ENCODE data around the gene ACSBG1. TPM values are rescaled to one million over a fixed set of nuclear protein-coding genes. Genes with fewer than 3 reads are reported as not detected.

The ACSBG1 gene
- total and polyA plus RNA-seq, 2 of the 8 experiments (the other 6 are each of a cell fraction or from before 2014, with no cell fraction given), result 5.4 to 7.1 TPM

DNA sequence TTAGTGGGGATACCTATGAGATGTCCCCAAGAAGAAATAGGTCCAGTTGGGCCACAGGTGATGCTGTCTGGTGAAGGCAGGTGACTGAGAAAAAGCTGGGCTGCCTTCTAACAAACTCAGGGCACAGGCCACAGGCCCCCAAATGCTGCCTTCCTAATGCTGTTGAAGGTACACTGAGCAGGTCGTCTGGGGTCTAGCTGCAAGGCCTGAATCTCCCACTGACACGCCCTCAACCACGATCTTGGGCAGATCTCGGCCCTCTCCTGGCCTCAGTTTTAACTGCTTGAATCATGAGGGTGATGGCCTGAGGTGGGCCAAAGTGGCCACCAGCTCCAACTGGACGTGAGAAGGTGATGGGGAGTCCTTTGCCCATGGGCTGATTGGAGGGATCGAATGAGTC is 2.1 kb upstream of the ACSBG1 start:
- DNase-seq (ENCODE audit: low read depth in 1 of 2, low spot score in 2 of 2) (no peak), FAIRE-seq (no peak)
- Histone ChIP-seq H4K91ac (replicated peaks; ENCODE audit: insufficient read length, low read length) (no peak overlapping the region), H3K36me3 (ENCODE audit: control insufficient read depth in 2 of 4, insufficient read depth in 4 of 4, low read length in 3 of 4) (no peaks in the 10 kb centered on the region), H3K4me2 (ENCODE audit: insufficient read depth in 1 of 2, low read depth in 2 of 2, low read length in 2 of 2) (no peak overlapping the region), H4K5ac (ENCODE audit: insufficient read length, low read depth, low read length) (no peak overlapping the region), H3K9me3 (ENCODE audit: insufficient read depth in 2 of 2, low read depth in 1 of 2, low read length in 1 of 2) (no peaks in the 10 kb centered on the region), H3K79me2 (ENCODE audit: control insufficient read depth in 1 of 2, insufficient read depth in 2 of 2, low read length in 2 of 2) (no peaks in the 10 kb centered on the region), H2BK120ac (replicated peaks; ENCODE audit: low read depth, low read length) (no peak overlapping the region), H3K4me1 (replicated peaks in 1 of 4; ENCODE audit: control insufficient read depth in 3 of 4, insufficient read depth in 4 of 4, low read length in 3 of 4) (peaks cover 6 to 16% (median 14%) of the 10 kb centered on the region in 4 experiments), H3K23ac (ENCODE audit: insufficient read length) (no peak overlapping the region), H2BK15ac (ENCODE audit: low read length) (no peak overlapping the region; the same call in 1 of the 2 replicates), H2BK12ac (ENCODE audit: low read depth, low read length) (no peak overlapping the region), H3K27ac (ENCODE audit: low read depth, low read length) (no peak overlapping the region), H2AK5ac (ENCODE audit: low read depth, low read length) (no peak overlapping the region), H3K56ac (replicated peaks; ENCODE audit: insufficient read length, low read depth, low read length) (no peak overlapping the region), H3K9ac (replicated peaks in 1 of 4; ENCODE audit: extremely low read depth in 1 of 4, low read depth in 3 of 4, low read length in 3 of 4) (no peak overlapping the region), H2BK20ac (ENCODE audit: low read length) (no peak overlapping the region), H3K27me3 (replicated peaks in 1 of 4; ENCODE audit: control insufficient read depth in 3 of 4, extremely low read depth in 1 of 4, insufficient read depth in 3 of 4, low read length in 3 of 4) (no peaks in the 10 kb centered on the region), H3K79me1 (ENCODE audit: low read depth, low read length) (no peaks in the 10 kb centered on the region), H3K4me3 (ENCODE audit: extremely low read depth in 1 of 4, insufficient read depth in 2 of 4, low read depth in 3 of 4, low read length in 4 of 4) (no peak overlapping the region), H2AFZ (ENCODE audit: low read length) (no peak overlapping the region), H3K14ac (ENCODE audit: insufficient read length) (no peak overlapping the region), H3K23me2 (ENCODE audit: low read depth, low read length) (no peaks in the 10 kb centered on the region; the same call in 1 of the 2 replicates), H4K8ac (ENCODE audit: extremely low read depth, insufficient read depth, low read length) (no peak overlapping the region), H3K18ac (ENCODE audit: extremely low read depth, low read length) (no peak overlapping the region), H2BK5ac (ENCODE audit: low read depth, low read length) (no peak overlapping the region), H4K20me1 (replicated peaks in 1 of 2; ENCODE audit: control insufficient read depth in 1 of 2, insufficient read depth in 2 of 2, low read length in 2 of 2) (no peaks in the 10 kb centered on the region), H3K4ac (replicated peaks; ENCODE audit: insufficient read length, low read depth, low read length) (no peak overlapping the region)
- POLR2A ChIA-PET (ENCODE audit: partially characterized antibody), result no interaction called here
- WGBS, 2 experiments (ENCODE audit: extremely low coverage in 1 of 2, insufficient coverage in 1 of 2, insufficient read length in 1 of 2, insufficient replicate concordance in 2 of 2, low coverage in 1 of 2, low lambda C conversion rate in 2 of 2, missing lambda C conversion rate in 1 of 2), result 86% methylated on average over 6 of the region's 6 CpGs; no CpG with 5 or more reads in 1 of the 2 experiments
- no peak for TF ChIP-seq JUN (IDR thresholded peaks at IDR 0.05; ENCODE audit: low read depth, low read length)
- CTCF ChIA-PET (ENCODE audit: partially characterized antibody), result interaction anchor here (1.1 to 16.2 kb wide), 5 partner anchors 19 to 126 kb away, joined by 4 to 285 read pairs (median 48); no protein-coding TSS in a partner anchor

Data from H1 (cell line).